Measurements from ENCODE around the gene NLGN1. TPM values are rescaled to one million over a fixed set of nuclear protein-coding genes. Genes with fewer than 3 reads are reported as not detected.

Gene NLGN1
- total RNA-seq, 3 donors from 2014 or later (not counting 1 experiment from before 2014, with no cell fraction given), result not detected

- Mint-ChIP-seq H3K36me3 (no peaks in the 10 kb centered on the region), H3K27me3 (ENCODE audit: low read depth in 2 of 2) (no peaks in the 10 kb centered on the region), H3K4me3 (no peak overlapping the region), H3K27ac (no peak overlapping the region), H3K9me3 (peaks cover 10 to 19% of the 10 kb centered on the region in 2 donors), H3K4me1 (no peaks in the 10 kb centered on the region)
- ATAC-seq, result no peak
- intact Hi-C loops (cut with micrococcal nuclease), result no loop called here
- H3K27me3 ChIP-seq (ENCODE audit: control insufficient read depth, insufficient read depth, low read length), result no peaks in the 10 kb centered on the region
- no peak overlapping the region for H3K4me3 ChIP-seq (ENCODE audit: low read length)
- peaks cover 9% of the 10 kb centered on the region for H3K9me3 ChIP-seq (ENCODE audit: control insufficient read depth, insufficient read depth, low read length)
- H3K4me1 ChIP-seq (ENCODE audit: control insufficient read depth, insufficient read depth, low read length), result no peaks in the 10 kb centered on the region
- 89% methylated on average over 2 of the region's 2 CpGs for WGBS (ENCODE audit: insufficient coverage)
- no peaks in the 10 kb centered on the region for H3K36me3 ChIP-seq (ENCODE audit: control insufficient read depth, insufficient read depth, low read length)
- TF ChIP-seq CTCF (IDR thresholded peaks at IDR 0.05), result no peak
- no peak for DNase-seq
- H3K27ac ChIP-seq (ENCODE audit: low read length), result no peak overlapping the region
These were observed 631.1 kb downstream of the NLGN1 start for GRCh38 chr3:174028673-174029072.

- 35% methylated on average over 3 of the region's 4 CpGs for WGBS (ENCODE audit: insufficient coverage)
- Histone ChIP-seq H3K9me3 (ENCODE audit: control insufficient read depth, insufficient read depth, low read length) (peaks cover 4% of the 10 kb centered on the region), H3K27ac (ENCODE audit: low read length) (no peak overlapping the region), H3K36me3 (ENCODE audit: control insufficient read depth, insufficient read depth, low read length) (no peaks in the 10 kb centered on the region), H3K27me3 (ENCODE audit: control insufficient read depth, insufficient read depth, low read length) (no peaks in the 10 kb centered on the region), H3K4me1 (ENCODE audit: control insufficient read depth, insufficient read depth, low read length) (peaks cover 3% of the 10 kb centered on the region), H3K4me3 (ENCODE audit: low read length) (no peak overlapping the region)
- TF ChIP-seq CTCF (IDR thresholded peaks at IDR 0.05), result no peak
- Mint-ChIP-seq H3K36me3 (no peaks in the 10 kb centered on the region), H3K4me1 (no peaks in the 10 kb centered on the region), H3K27me3 (ENCODE audit: low read depth in 2 of 2) (no peaks in the 10 kb centered on the region), H3K9me3 (peaks cover 14 to 31% of the 10 kb centered on the region in 2 donors), H3K4me3 (no peak overlapping the region), H3K27ac (no peak overlapping the region)
- intact Hi-C loops (cut with micrococcal nuclease), result no loop called here
- DNase-seq (no peak), ATAC-seq (peak in 1 of 3 donors; percentile 25)
These were observed 637.9 kb downstream of the NLGN1 start for GRCh38 chr3:174035328-174035886.

DNA sequence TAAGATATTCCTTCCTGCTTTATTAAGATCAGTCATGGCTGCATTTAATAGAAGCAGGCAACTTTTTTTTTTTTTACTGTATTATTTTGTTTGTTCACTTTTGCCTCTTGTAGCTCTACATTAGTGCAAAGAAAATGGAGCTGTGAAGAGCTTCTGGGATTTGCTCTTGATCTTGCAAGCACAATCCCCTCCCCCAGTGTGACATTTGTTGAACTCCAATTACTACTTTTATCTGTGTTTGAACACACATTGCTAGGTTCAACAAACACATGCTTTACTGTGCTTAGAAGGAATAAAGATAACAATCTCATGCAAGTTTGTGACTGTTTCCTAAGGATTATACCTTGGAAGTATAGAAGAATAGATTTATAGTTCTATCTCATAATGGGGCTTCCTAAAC lies 648.8 kb downstream of the NLGN1 start:
- no peaks in the 10 kb centered on the region for H3K36me3 ChIP-seq (ENCODE audit: control insufficient read depth, insufficient read depth, low read length)
- peaks cover 8% of the 10 kb centered on the region for H3K9me3 ChIP-seq (ENCODE audit: control insufficient read depth, insufficient read depth, low read length)
- ATAC-seq (no peak), DNase-seq (no peak)
- Mint-ChIP-seq H3K4me1 (no peaks in the 10 kb centered on the region), H3K36me3 (peaks cover 6% of the 10 kb centered on the region), H3K4me3 (no peak overlapping the region), H3K27ac (no peak overlapping the region), H3K27me3 (ENCODE audit: low read depth in 2 of 2) (no peaks in the 10 kb centered on the region), H3K9me3 (peaks cover 17 to 21% of the 10 kb centered on the region in 2 donors)
- H3K4me1 ChIP-seq (ENCODE audit: control insufficient read depth, insufficient read depth, low read length), result no peaks in the 10 kb centered on the region
- no peak for TF ChIP-seq CTCF (IDR thresholded peaks at IDR 0.05)
- H3K27ac ChIP-seq (ENCODE audit: low read length), result no peak overlapping the region
- intact Hi-C loops (cut with micrococcal nuclease), result no loop called here
- H3K27me3 ChIP-seq (ENCODE audit: control insufficient read depth, insufficient read depth, low read length), result no peaks in the 10 kb centered on the region
- no peak overlapping the region for H3K4me3 ChIP-seq (ENCODE audit: low read length)

DNA sequence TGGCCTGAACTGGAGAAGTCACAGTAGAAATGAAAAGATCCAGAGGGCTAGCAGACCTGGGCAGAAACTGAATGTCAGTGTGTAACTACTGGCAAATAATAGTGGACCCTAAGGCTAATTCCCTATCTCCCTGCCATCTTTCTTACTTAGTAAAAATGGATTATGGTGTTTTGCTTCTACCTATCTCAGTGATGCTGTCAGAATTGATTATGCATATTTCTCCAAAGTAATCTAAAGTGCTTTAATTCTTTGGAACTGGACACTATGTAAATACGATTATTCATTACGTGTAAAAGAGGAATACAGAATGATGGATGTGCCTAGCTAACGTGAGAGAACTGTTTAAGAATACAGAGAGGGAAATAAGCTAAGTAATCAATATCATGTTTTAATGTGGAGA lies 651.9 kb downstream of the NLGN1 start:
- Histone ChIP-seq H3K36me3 (ENCODE audit: control insufficient read depth, insufficient read depth, low read length) (no peaks in the 10 kb centered on the region), H3K4me1 (ENCODE audit: control insufficient read depth, insufficient read depth, low read length) (no peaks in the 10 kb centered on the region), H3K4me3 (ENCODE audit: low read length) (no peak overlapping the region), H3K27me3 (ENCODE audit: control insufficient read depth, insufficient read depth, low read length) (no peaks in the 10 kb centered on the region), H3K27ac (ENCODE audit: low read length) (no peak overlapping the region), H3K9me3 (ENCODE audit: control insufficient read depth, insufficient read depth, low read length) (peaks cover 4% of the 10 kb centered on the region)
- WGBS (ENCODE audit: insufficient coverage), result 84% methylated on average over 3 of the region's 3 CpGs
- ATAC-seq (no peak), DNase-seq (no peak)
- intact Hi-C loops (cut with micrococcal nuclease), result no loop called here
- Mint-ChIP-seq H3K27ac (no peak overlapping the region), H3K36me3 (peaks cover 2% of the 10 kb centered on the region), H3K9me3 (peaks cover 13 to 18% of the 10 kb centered on the region in 2 donors), H3K4me1 (no peaks in the 10 kb centered on the region), H3K4me3 (no peak overlapping the region), H3K27me3 (ENCODE audit: low read depth in 2 of 2) (no peaks in the 10 kb centered on the region)
- no peak for TF ChIP-seq CTCF (IDR thresholded peaks at IDR 0.05)
